Eye (tissue), 1 donor: ENCODE results near the gene DGKB.
"Not testable (repeated sequence)": the region's sequence is repeated elsewhere in the genome, so short reads cannot be mapped to it uniquely, and the experiment has no call there.

ENCODE experiments used
- DNase-seq: peaks from one replicate; pipeline ENCODE4 v3.0.0-alpha.2; 2015

Gene DGKB

DNA sequence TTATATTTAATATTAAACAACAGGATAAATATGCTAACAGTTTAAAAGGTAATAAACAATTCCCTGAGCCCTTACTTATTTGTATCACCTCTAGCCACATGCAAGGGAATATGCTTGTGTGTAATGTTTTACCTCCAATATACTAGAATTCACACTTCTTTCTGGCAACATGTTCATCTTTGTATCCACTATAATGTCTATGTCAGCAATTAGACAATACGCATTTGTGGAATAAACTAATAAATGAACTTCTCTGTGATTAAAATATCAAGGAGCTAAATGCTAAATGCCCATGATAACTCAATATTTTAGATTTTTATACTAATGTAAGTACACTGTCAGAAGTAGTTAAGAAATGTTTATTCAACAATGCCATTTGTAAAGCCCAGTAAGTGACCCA is 350.5 kb downstream of the DGKB start:
- DNase-seq: no peak

- peak; percentile 48 for DNase-seq
Observed at GRCh38 chr7:14551310-14551709, 351.2 kb downstream of the DGKB start.

DNA sequence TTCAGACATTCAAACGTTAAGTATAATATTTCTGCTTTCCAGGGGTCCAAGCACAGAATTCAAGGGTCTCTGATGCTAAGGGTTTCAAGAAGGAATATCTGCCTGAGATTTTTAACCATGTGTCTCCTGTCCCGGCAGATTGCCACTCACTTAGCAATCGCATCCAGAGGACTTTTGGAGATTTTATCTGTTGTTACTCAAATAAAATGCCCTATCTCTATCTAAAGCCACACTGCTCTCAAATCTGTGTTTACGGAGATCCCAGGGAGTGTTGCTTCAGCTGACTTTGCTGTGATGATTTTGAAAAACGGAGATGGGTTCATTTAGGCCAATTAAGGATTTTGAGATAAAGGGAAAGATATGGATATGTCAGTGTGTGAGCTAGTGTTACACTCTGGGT is 359.9 kb downstream of the DGKB start:
- no peak for DNase-seq

DNA sequence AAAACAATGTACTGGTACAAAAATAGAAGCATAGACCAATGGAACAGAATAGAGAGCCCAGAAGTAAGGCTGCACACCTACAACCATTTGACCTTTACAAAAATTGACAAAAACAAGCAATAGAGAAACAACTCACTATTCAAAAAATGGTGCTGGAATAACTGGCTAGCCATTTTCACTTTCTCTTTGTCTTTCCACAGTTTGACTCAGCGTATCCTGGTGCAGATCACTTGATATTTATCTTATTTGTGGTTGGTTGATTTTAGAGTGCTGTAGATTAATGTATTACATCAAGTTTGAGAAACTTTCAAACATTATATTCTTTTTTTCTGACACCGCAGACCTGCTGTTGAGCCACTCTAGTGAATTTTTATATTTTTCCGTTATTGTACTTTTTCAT is 381.4 kb downstream of the DGKB start:
- DNase-seq: no peak

DNA sequence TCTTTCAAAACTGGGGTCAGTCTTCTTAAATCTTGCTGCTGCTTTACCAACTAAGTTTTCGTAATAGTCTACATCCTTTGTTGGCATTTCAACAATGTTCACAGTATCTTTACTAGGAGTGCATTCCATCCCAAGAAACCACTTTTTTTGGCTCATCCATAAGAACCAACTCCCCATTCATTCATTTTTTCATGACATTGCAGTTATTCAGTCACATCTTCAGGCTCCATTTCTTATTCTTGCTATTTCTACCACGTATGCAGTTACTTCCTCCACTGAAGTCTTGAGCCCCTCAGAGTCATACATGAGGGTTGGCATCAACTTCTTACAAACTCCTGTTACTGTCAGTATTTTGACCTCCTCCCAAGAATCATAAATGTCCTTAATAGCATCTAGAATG is 392.3 kb downstream of the DGKB start:
- DNase-seq: no peak

GRCh38 chr7:14507617-14508016 is 394.9 kb downstream of the DGKB start:
- DNase-seq: no peak

DNA sequence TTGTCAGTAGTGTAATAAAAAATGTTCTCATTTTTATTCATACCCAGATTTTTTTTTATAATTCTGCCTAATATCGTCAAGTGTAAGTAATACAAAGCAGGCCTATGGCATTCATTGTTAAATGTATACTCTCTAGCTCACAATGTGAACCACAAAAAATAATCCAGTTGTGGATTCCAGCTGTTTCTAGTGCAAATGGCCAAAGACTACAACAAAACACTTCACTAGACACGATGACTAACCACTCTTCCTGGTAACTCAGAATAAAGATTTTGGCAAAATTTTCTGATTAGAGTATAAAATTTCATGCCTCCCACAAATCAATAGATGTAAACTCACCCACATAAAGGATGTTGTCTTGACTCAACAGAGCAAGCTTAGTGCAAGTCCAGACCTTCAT is 396.6 kb downstream of the DGKB start:
- no peak for DNase-seq

- peak; percentile 3 for DNase-seq
Observed at GRCh38 chr7:14504134-14504533, 398.4 kb downstream of the DGKB start.

- DNase-seq: no peak
Observed at GRCh38 chr7:14503623-14504022, 398.9 kb downstream of the DGKB start.

- DNase-seq: no peak
Observed at GRCh38 chr7:14501436-14501835, 401.1 kb downstream of the DGKB start.

DNA sequence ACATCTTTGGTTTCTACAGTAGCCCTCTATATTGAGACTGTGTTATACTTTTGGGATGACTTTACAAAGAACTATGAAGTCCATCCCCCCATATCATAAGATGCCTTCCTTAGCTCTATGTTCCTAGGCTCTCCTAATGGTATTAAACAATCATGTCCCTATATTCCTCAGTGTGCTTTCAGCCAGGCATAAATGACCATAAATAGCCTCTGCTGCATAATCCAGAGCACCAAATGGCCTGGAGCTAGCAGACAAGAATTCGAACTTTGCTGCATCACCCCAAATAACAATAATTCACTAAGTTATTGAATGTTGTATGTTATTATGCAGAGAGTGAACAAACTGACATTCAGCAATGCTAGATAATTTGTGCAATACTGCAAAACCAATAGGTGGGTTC is 405.2 kb downstream of the DGKB start:
- no peak for DNase-seq

GRCh38 chr7:14495633-14496032 is 406.9 kb downstream of the DGKB start:
- DNase-seq: no peak

- DNase-seq: no peak
Observed at GRCh38 chr7:14487701-14488395, 414.7 kb downstream of the DGKB start.

DNA sequence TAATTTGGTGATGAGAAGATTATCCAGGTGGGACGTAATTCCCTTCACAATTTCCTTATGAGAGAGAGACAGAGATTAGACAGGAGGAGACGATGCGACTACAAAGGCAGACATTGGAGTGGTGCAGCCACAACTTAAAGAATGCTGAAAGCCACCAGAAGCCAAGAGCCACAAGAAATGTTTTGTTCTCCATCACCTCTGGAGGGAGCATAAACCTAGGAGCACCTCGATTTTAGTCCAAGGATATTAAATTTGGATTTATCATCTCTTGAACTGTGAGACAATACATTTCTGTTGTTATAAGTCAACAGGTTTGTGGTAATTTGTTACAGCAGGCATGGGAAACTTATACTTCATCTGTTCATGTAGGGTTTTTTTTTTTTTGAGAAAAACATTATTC is 418.9 kb downstream of the DGKB start:
- DNase-seq: no peak

- no peak for DNase-seq
Observed at GRCh38 chr7:14480281-14480680, 422.3 kb downstream of the DGKB start.

- DNase-seq: peak; percentile 22
Observed at GRCh38 chr7:14478834-14479510, 423.6 kb downstream of the DGKB start.

DNA sequence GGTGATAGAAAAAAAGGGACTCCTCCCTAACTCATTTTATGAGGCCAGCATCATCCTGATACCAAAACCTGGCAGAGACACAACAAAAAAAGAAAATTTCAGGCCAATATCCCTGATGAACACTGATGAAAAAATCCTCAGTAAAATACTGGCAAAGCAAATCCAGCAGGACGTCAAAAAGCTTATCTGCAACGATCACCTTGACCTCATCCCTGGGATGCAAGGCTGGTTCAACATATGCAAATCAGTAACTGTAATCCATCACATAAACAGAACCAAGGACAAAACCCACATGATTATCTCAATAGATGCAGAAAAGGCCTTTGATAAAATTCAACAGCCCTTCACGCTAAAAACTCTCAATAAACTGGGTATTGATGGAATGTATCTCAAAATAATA is 440.8 kb downstream of the DGKB start:
- not testable (repeated sequence) for DNase-seq

GRCh38 chr7:14458846-14459245 is 443.7 kb downstream of the DGKB start:
- DNase-seq: not testable (repeated sequence)

- DNase-seq: peak; percentile 95
Observed at GRCh38 chr7:14457568-14458453, 444.7 kb downstream of the DGKB start.

DNA sequence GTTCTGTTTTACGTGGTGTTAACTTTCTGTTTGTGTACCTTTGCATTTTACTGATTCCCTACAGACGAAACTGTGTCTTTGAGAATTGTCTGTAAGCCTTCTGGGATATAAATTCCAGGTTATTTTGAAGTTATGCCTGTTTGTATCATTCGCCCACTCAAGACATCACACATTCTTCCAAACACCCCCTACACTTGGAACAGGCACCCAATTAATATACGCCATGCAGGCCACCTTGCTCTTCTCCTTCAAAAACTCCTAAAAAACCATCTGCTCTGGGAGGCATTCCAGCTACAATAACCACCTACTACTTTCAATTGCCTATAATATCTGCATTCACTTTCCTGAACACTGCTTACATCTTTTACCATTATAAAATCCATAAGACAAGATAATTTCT is 453.3 kb downstream of the DGKB start:
- no peak for DNase-seq

DNA sequence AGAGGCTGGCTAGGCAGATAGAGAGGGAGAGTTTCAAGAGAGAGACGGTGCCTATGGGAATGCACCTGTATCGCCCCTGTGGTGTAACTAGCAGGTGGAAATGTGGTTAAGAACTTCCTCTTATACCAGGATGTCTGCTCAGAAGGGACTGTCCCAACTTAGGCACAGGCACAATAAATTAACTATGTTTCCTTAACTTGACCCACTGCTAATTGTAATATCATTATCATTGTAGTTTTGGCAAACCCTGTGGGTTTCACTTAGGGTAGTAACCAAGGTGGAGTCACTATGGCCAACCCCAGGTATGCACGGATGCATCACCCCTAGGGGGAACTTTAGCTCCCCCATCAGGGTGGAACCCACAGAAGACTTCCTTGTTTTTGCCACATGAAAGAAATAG is 455.7 kb downstream of the DGKB start:
- DNase-seq: no peak

GRCh38 chr7:14446219-14446618 is 456.3 kb downstream of the DGKB start:
- DNase-seq: no peak

- DNase-seq: no peak
Observed at GRCh38 chr7:14438366-14438765, 464.2 kb downstream of the DGKB start.

DNA sequence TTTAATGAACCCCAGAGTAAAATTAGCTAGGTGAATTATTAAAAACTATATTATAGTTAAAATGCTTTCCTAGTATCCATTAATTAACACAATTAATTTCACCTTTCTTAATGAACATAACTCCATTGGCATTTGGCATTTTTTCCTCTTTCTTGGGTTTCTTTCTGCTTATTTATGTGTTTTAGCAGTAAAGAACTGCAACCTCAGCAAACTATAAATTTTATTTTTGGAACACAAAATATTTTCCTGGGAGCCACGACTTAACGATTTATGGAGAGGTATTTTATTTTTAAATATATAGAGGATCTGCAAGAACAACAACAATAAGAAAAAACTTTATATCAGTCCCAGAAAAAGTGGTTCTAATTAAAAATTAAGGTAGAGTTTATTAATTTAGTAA is 465.7 kb downstream of the DGKB start:
- no peak for DNase-seq
